Endothelial cell of umbilical vein (primary cell): ENCODE data around the gene TXNRD2. TPM values are rescaled to one million over a fixed set of nuclear protein-coding genes. Genes with fewer than 3 reads are reported as not detected.

Source experiments
- BruUV-seq: library from RNA; stranded (reverse); fragments of 400-500 nt; replicated peaks from 2 replicates; lab custom pipeline; 2021; lab: Mats Ljungman, UMichigan
- CTCF ChIA-PET: fragments of 300-600, 350-600 bp; sonication (Branson Sonifier 250); formaldehyde crosslinking; loops from one replicate; lab custom pipeline; 2021; ENCODE audit warnings: antibody characterized with exemption, inconsistent platforms; lab: Charles Lee
- POLR2A ChIA-PET: fragments of 300-600, 350-600 bp; sonication (Branson Sonifier 250); formaldehyde crosslinking; loops from one replicate; lab custom pipeline; 2021; ENCODE audit warnings: antibody characterized with exemption, inconsistent platforms; lab: Charles Lee
- DNase-seq: peaks from one replicate; pipeline ENCODE4 v3.0.0-alpha.2; 2011; ENCODE audit warnings: low read depth, low spot score
- FAIRE-seq: peaks from 2 replicates; lab custom pipeline; 2011; peaks lifted over from hg19 to GRCh38; lab: Jason Lieb, UNC
- H2AFZ ChIP-seq: 2 replicates; pipeline ENCODE4 v1.6.0; 2012; ENCODE audit warnings: low read depth, low read length, control low read depth, inconsistent platforms
- H3K27ac ChIP-seq: 2 replicates; pipeline ENCODE4 v1.5.1; 2011; ENCODE audit warnings: low read depth, mild to moderate bottlenecking, control low read depth, low read length, moderate library complexity; ENCODE audit not compliant: insufficient read depth
- H3K27me3 ChIP-seq, 2 experiments: 2 replicates each; pipeline versions ENCODE4 v1.6.0 to v1.6.1; 2011; ENCODE audit warnings: low read length in 2 of 2, mixed read lengths in 1 of 2; ENCODE audit not compliant: control insufficient read depth in 2 of 2, insufficient read depth in 2 of 2
- H3K36me3 ChIP-seq, 2 experiments: 2 replicates in 1 of 2; 3 replicates in 1 of 2; pipeline ENCODE4 v1.5.1; 2011; ENCODE audit warnings: low read length in 2 of 2, mild to moderate bottlenecking in 1 of 2, moderate library complexity in 1 of 2; ENCODE audit not compliant: control insufficient read depth in 2 of 2, insufficient read depth in 2 of 2; ENCODE audit errors: extremely low read depth in 1 of 2
- H3K4me1 ChIP-seq: 3 replicates; pipeline ENCODE4 v1.5.1; 2011; ENCODE audit warnings: mild to moderate bottlenecking, low read length; ENCODE audit not compliant: control insufficient read depth, insufficient read depth; ENCODE audit errors: extremely low read depth
- H3K4me2 ChIP-seq: 2 replicates; pipeline ENCODE4 v1.6.1; 2011; ENCODE audit warnings: low read length, control low read depth, mixed read lengths; ENCODE audit not compliant: insufficient read depth
- H3K4me3 ChIP-seq, 3 experiments: fragments of 200-600 bp in 1 of 3; sonication (generic), shearing (Covaris generic) in 1 of 3; replicated peaks in 1 of 3; 2 replicates each; pipeline ENCODE4 v1.5.1; 2011 to 2016; ENCODE audit warnings: control low read depth in 3 of 3, low read length in 3 of 3, mild to moderate bottlenecking in 2 of 3, inconsistent platforms in 1 of 3, low read depth in 1 of 3, moderate library complexity in 1 of 3; ENCODE audit not compliant: insufficient read depth in 1 of 3
- H3K79me2 ChIP-seq: 2 replicates; pipeline ENCODE4 v1.6.0; 2012; ENCODE audit warnings: low read length, inconsistent platforms; ENCODE audit not compliant: control insufficient read depth, insufficient read depth
- H3K9ac ChIP-seq: replicated peaks from 2 replicates; pipeline ENCODE3; 2011; ENCODE audit warnings: low read length, control low read depth; ENCODE audit not compliant: insufficient read depth; ENCODE audit errors: extremely low read depth
- H3K9me1 ChIP-seq: replicated peaks from 3 replicates; pipeline ENCODE4 v1.6.0; 2011; ENCODE audit warnings: mild to moderate bottlenecking, low read length; ENCODE audit not compliant: control insufficient read depth, insufficient read depth; ENCODE audit errors: extremely low read depth
- H3K9me3 ChIP-seq: replicated peaks from 2 replicates; pipeline ENCODE4 v1.5.1; 2012; ENCODE audit warnings: low read length, inconsistent platforms; ENCODE audit not compliant: control insufficient read depth, insufficient read depth
- H4K20me1 ChIP-seq: replicated peaks from 2 replicates; pipeline ENCODE3; 2011; ENCODE audit warnings: mild to moderate bottlenecking, low read length; ENCODE audit not compliant: control insufficient read depth, insufficient read depth; ENCODE audit errors: extremely low read depth
- CTCF ChIP-seq, 2 donors: IDR thresholded peaks; 1 replicate in 1 of 2; 2 replicates in 1 of 2; pipeline ENCODE4 v1.5.1; 2011; ENCODE audit warnings: low read length in 2 of 2, mild to moderate bottlenecking in 2 of 2, moderate library complexity in 2 of 2, control low read depth in 1 of 2, inconsistent platforms in 1 of 2, low read depth in 1 of 2; ENCODE audit not compliant: insufficient read depth in 1 of 2; ENCODE audit errors: extremely low read depth in 1 of 2
- EZH2 ChIP-seq: IDR thresholded peaks from 2 replicates; pipeline ENCODE4 v1.6.1; 2012; ENCODE audit warnings: borderline replicate concordance, low read depth, mild to moderate bottlenecking, moderate library complexity, low read length, inconsistent platforms; ENCODE audit not compliant: severe bottlenecking
- FOS ChIP-seq: IDR thresholded peaks from 2 replicates; pipeline ENCODE4 v1.6.1; 2011; ENCODE audit warnings: mild to moderate bottlenecking, low read length, moderate library complexity, borderline replicate concordance; ENCODE audit not compliant: insufficient read depth
- GATA2 ChIP-seq: IDR thresholded peaks from 2 replicates; pipeline ENCODE4 v1.7.0; 2011; ENCODE audit warnings: low read depth, mild to moderate bottlenecking, moderate library complexity, mixed read lengths, low read length; ENCODE audit not compliant: insufficient read length, insufficient read depth
- JUN ChIP-seq: IDR thresholded peaks from 2 replicates; pipeline ENCODE4 v1.6.1; 2011; ENCODE audit warnings: borderline replicate concordance, low read depth; ENCODE audit not compliant: insufficient read length, insufficient read depth
- MAX ChIP-seq: IDR thresholded peaks from 2 replicates; pipeline ENCODE4 v1.6.1; 2011; ENCODE audit not compliant: insufficient read depth, insufficient read length
- MYC ChIP-seq: IDR thresholded peaks from one replicate; pipeline ENCODE4 v1.6.1; 2011; ENCODE audit warnings: mild to moderate bottlenecking, low read depth, low read length
- POLR2A ChIP-seq: IDR thresholded peaks from 2 replicates; pipeline ENCODE4 v1.6.1; 2012; ENCODE audit warnings: low read depth, mild to moderate bottlenecking, control low read depth, low read length
- POLR2AphosphoS5 ChIP-seq: IDR thresholded peaks from 2 replicates; pipeline ENCODE4 v1.6.1; 2012; ENCODE audit warnings: low read depth, mild to moderate bottlenecking, control low read depth, low read length, moderate library complexity; ENCODE audit not compliant: insufficient read depth
- dilution Hi-C: fragments of 300-500 bp; cut with MboI; formaldehyde crosslinking; loops from one replicate; pipeline ENCODE4 v1.15.0; 2019; ENCODE audit warnings: low sequenced_read_pairs; ENCODE audit not compliant: extremely low pct_ligation_motif_present
- intact Hi-C: fragments of 100-400 bp; cut with micrococcal nuclease; formaldehyde crosslinking; loops from one replicate; pipeline ENCODE4 v1.10.0; 2022
- polyA plus RNA-seq, 4 experiments: library from polyadenylated mRNA; depleted of rRNA in 3 of 4; stranded (reverse) in 3 of 4; unstranded in 1 of 4; fragments of >200 nt; gene quantifications; 2 replicates each; pipeline versions ENCODE4 v1.2.1 to v1.2.3, GENCODE V29; 2011 to 2012; ENCODE audit warnings: missing spikeins in 1 of 4
- total RNA-seq: library from RNA; stranded (reverse); gene quantifications from 2 replicates; pipeline ENCODE4 v1.2.3, GENCODE V29; 2021

TXNRD2 gene
- total and polyA plus RNA-seq, 2 donors (not counting 3 experiments of a cell fraction or from before 2014, with no cell fraction given) = 211 to 440 TPM

GRCh38 chr22:19988965-19989724, 47.5 kb upstream of the TXNRD2 start:
- H3K9me3 ChIP-seq = no peaks in the 10 kb centered on the region
- no peak overlapping the region for H3K4me3 ChIP-seq
- H3K4me2 ChIP-seq = no peak overlapping the region
- H2AFZ ChIP-seq = no peak overlapping the region
- no peak overlapping the region for H3K27ac ChIP-seq
- DNase-seq = no peak
- H3K79me2 ChIP-seq = peaks cover 10% of the 10 kb centered on the region
- intact Hi-C loops (no loop called here), dilution Hi-C loops (no loop called here)
- no peaks in the 10 kb centered on the region for H4K20me1 ChIP-seq
- CTCF ChIA-PET = interaction anchor here (1.4 to 2.3 kb wide), 2 partner anchors 9 to 24 kb away, joined by 3 to 18 read pairs; no protein-coding TSS in a partner anchor
- no peaks in the 10 kb centered on the region for H3K27me3 ChIP-seq
- POLR2A ChIA-PET = no interaction called here
- no TSS peak for BruUV-seq
- no peak for FAIRE-seq
- no peak for TF ChIP-seq EZH2
- TF ChIP-seq MYC = no peak
- no peak for TF ChIP-seq CTCF (IDR thresholded peaks at IDR 0.05; ENCODE audit: extremely low read depth in 1 of 2, insufficient read depth in 1 of 2, low read depth in 1 of 2, low read length in 2 of 2)
- no peak for TF ChIP-seq JUN
- no peak for TF ChIP-seq FOS
- no peak for TF ChIP-seq MAX
- no peak for TF ChIP-seq GATA2
- no peak for TF ChIP-seq POLR2A
- no peak for TF ChIP-seq POLR2AphosphoS5
- H3K9me1 ChIP-seq = no peaks in the 10 kb centered on the region
- peaks cover 19% of the 10 kb centered on the region for H3K4me1 ChIP-seq
- no peak overlapping the region for H3K9ac ChIP-seq
- peaks cover 0 to 4% of the 10 kb centered on the region in 2 experiments for H3K36me3 ChIP-seq
